Stimulated activated CD4-positive, alpha-beta T cell treated with anti-CD3 and anti-CD28 coated beads, Interleukin-1b, Interleukin-23, amount 100 ng/mL, for 4 hours (primary cell): ENCODE results near the gene KRT73.

Experiments used
- DNase-seq, 2 donors: peaks; one replicate each; pipeline ENCODE4 v3.0.0-alpha.2; 2020; ENCODE audit warnings: low read depth in 2 of 2

The KRT73 gene

DNA sequence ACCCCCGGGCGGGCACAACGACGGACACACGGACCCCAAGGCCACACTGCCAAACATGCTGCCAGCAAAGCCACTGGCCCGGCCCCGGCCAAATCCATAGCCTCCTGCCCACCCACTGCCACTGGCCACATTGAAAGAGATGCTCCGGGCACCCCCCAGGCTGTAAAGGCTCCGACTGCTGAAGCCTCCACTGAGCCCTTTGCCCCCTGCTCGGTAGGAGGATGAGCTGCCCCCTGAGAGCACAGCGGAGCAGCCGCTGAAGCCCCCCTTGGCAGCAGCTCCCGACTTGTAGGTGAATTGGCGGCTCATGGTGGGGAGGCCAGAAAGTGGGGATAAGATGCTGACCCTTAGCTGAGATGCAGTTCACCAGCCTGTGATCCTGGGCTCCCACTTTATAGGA is at the start of gene KRT73:
TSS of gene KRT73 (minus strand) at position 344 of the 400 bp plus-strand sequence. CDS start at position 309, 35 bp downstream.
- no peak for DNase-seq

DNA sequence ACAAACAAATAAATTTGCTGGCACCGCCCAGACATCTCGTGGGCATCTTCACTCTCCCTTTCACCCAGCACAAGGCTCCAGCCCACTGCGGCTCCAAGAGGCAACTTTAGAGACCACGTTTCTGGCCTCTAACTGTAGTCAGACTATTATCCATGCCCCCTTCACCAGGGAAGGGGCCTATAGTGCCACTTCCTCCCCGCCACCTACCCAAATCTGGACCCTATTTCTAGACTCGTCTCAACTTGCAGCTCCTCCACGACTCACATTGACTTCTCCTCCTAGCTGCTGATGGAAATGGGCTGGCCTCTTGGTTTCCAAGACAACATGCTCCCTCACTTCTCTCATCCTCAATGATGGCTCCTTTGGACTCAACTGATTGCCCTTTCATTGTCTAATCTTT is 49.6 kb upstream of the KRT73 start:
- no peak for DNase-seq

DNA sequence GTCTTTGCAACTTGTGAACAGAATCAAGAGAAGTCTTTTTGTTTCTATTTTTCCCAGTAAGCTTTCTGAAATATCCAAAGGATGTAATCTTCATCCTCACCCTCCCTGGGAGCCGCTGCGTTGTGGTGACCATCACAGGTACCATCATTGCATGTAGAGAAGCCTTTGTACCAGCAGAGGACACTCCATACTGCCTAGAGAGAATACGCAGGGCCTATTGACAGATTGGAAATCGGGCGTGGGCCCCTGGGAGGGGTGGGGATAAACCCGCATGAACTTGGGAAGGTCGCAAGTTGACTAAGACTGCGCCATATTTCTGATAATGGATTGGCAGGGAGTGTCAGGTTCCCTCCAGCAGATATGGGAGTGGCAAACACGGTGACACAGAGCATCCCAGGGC is 49.1 kb upstream of the KRT73 start:
- DNase-seq = no peak

DNA sequence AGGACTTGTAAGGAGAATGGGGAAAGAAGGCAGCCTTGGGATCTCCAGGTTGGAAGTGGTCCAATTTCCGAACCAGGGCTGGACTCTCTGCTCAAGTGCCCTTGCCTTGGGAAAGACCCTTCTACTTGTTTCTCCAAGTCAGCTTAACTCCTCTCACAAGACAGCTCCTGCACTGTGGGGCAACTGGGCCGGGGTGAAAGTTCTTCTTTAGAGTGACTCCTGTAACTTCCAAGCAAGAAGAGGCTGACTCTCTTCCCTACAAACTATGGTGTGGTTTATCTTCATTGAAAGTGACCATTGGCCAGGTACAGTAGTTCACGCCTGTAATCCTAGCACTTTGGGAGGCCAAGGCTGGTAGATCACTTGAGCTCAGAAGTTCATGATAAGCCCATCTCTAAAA is 48.1 kb upstream of the KRT73 start:
- DNase-seq = no peak

DNA sequence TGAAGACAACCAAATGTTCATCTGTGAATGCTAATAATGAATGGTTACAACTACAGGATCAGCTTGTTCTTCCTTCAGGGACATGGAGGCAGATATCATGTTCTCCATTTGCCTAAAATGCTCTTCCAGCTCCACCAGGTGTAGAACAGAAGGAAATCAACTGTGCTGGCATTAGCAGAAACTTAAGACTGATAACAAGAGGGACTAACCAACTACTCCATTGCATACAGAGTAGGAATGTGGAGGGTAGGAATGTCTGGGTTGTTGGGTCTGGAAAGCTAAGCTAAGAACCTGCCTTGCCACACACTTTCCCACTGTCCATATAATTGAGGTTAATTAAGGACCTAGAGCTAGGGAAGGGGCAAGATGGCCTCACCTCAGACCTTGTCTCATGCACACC is 45.1 kb upstream of the KRT73 start:
- DNase-seq = no peak

DNA sequence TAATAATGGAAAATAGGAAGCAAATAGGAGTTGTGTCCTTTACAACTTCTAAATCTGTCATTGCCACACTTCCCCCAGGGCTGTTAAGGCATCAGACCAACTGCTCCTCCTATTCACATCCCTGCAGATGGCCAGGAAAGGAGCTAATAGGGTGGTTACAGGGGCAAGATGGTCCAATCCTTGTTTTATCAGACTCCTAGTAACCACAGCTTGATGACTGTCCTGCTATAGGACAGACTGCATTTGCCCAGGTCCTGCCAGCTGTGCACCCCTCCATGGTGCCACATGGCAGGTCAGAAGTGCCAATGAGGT is 44.5 kb upstream of the KRT73 start:
- no peak for DNase-seq

DNA sequence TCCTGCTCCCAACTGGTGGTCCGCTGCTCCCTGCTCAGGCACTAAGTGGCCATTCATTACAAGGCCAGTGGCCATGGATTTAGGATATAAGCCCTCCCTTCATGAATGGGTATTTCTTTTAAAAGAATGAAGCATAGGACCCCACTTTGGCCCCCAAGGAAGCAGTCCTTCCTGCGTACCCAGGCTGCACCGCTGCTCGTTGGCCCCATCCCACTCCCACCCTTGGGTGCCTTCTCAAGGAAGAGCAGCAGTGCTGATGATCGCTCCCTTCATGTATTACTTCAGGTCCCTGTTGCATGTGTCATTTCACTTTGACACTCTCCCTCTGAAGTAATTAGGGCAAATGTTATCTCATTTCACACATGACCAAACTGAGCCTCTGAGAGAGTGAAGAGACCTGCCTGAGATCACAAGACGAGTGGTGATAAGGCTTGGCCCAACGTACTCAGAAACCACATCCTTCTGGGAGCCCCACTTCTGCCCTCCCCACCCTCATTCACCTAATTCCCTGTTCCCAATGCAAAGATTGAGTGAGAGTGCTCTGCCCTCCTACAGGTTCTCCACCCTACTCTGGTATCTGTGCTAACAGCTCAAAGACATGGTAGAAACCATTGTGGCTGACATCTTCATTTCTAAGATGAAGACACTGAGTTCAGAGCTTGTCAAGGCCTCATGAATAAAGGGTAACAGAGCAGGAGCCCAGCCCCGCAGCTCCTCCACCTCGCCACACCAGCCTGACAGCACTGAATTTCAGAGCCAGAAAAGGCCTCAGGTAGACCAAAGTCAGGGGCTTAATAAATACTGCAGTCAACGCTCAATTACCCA is 43.9 kb upstream of the KRT73 start:
- no peak for DNase-seq

DNA sequence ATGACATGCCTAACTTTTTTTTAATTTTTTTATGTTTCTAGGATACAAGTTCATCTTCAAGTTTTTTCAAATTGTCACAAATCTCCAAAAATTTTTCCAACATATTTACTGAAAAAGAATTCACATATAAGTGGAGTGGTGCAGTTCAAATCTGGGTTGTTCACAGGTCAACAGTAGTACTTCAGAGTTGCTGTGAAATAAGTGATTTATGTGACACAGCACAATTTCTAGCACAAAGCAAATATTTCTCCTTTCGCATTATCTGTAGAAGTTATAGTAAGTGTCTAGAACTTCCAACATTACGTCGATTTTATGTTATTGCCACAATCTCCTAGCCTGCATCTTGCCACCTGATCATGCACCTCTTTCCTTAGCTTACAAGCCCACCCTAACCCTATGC is 43.3 kb upstream of the KRT73 start:
- DNase-seq = no peak

DNA sequence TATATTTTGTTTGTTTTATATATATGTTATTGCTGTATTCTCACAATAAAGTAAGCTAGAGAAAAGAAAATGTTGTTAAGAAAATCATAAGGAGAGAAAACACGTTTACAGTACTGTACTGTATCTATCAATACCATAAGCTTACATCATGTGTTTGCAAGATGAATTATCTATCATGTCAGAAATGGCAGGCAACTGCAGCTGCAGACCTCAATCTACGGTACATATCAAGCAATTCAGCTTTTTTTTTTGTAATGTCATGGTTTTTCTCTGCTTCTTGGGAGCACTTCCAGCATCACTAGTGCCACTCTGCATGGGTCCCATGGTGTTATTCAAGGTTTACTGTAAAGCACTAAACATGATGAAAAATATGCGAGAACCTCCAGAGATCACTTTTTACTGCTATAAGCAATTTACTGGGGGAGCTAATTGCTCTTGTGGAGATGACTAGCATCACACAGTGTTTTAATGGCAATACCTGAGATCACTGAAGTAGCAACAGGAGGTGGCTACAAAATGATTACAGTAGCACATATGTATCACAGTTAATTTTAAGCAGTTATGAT is 42.7 kb upstream of the KRT73 start:
- no peak for DNase-seq

DNA sequence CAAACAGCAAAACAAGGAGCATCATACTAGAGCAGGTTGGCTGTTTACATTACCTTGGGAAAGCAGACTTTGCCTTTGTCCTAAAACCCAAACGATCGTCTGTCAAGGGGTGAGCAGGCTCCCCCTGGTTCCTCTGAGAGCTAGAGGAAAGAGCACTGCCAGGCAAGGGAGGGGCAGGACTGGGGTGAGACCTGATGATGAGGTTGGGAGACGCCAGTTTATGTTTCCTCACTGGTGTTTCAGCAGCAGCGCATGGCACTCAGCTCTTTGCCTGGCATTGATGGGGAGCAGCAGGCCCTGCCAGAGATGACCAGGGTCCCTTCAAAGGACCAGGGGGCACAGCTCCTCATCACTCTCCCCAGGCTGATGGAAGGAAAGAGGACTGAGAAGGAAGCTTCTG is 41.6 kb upstream of the KRT73 start:
- DNase-seq = no peak

DNA sequence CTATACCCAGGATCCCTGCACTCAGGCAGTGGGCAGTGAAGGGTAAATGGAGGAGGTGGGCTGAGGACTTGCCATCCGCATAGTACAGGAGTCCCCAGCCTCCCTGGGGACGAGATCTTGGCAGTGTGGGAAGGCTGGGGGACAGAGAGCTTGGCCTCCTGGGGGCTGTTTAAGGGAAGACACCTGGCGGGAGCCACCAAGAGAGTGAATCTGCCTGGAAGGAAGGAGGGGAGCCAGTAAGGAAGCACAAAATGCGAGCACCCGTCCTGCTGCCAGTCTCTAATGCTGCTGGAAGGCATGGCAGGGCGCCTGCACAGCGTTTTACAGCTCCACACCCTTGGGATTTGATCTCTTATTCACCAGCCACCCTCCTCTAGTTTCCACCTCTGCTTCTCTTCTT is 41.0 kb upstream of the KRT73 start:
- DNase-seq = no peak

DNA sequence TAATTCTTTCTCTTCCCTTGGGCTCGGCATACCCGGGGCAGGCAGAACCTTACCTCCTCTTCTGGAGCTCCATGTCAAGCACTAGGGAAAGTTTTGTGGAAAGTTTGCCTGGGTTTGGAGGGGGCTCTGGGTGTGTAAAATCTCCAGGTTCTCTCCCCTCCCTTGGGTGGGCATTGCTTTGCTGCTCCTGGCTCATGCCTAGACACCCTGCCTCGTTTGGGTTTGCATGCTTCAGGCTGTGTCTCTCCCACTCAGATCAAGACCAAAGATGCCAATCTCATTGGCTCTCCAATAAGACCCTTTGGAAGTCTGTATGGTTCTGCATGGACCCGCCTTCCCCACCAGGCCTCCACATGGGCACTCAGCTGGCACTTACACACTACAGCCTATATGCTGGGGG is 39.8 kb upstream of the KRT73 start:
- no peak for DNase-seq

DNA sequence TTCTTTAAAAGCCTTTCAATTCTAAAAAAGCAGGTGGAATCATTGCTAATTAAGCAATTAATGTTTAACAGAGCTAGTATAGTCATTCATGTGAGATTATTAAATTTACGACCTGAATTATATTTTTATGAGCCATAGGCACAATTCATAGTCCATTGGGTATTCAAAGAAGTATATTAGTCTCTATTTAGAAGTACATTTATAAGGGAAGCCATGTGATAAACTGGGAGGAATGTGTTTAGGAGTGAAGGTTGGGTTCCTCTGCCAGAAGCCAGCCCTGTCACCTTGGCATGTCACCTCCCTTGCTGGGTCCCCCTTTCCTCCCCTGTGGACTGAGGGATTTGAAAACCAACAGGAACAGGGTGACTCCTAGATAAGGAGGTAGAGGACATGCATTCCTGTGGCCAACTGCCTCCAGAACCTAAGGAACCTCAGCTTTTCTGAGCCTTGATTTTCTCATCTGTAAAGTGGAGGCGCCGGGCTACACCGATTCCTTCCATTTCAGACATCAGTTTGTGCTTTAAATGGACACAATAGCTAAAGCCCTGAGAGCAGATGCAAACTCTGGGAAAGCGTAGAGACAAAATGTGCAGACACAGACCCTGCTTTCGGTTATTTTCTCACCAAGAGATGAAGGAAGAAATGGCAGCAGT is 39.0 kb upstream of the KRT73 start:
- no peak for DNase-seq

DNA sequence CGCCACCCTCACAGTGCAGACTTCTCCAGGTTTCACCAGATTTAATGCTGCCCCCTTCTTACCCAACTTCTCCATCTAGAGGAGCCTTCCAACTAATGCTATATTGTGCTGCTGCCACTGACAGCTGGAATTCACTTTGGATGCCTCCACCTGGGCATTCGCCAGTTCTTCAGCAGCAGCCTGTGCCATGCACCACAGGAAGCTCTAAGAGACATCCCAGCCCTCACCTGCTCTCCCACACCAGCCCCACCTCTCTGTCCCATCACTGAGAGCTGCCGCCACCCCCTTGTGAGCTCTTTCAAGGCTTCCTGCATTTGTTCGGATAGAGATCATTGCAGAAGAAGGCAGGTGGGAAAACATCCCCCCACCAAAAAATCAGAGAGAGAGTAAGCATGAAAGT is 38.3 kb upstream of the KRT73 start:
- DNase-seq = no peak

DNA sequence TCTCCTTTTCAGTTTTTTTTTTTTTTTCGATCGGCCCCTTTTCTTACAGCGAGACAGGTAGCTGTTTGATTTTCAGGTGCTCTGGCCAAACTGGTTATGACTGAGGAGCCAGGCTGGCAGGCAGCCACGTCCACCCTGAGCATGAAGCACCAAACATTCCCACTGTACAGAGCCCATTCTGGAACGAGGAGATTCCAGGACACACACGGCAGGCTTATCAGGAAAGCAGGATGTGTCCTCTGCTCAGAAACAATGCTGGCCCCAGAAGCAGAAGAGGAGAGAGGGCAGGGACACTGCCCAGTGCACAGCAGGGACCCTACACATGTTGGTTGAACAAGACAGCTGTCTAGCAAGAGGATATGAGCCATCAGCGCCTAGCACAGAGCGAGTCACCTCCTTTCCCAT is 37.4 kb upstream of the KRT73 start:
- DNase-seq = no peak

DNA sequence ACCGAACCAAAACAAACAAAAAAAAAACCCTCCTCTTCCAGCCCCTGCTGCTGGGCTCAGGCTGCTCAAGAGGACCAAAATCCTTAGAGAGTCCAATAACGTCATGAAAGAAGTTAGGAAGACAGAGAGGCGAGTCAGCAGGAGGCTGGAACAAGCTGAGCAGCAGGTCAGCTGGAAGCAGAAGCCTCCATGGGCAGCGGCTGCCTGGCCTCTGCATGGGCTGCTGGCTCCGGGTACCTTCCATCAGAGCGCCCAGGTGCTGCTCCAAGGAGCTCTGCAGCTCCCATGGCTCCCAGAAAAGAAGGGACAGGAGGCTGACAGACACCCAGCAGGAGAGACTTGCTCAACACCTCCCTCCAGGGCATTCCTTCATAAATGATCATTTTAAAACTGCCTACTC is 36.9 kb upstream of the KRT73 start:
- DNase-seq = no peak

DNA sequence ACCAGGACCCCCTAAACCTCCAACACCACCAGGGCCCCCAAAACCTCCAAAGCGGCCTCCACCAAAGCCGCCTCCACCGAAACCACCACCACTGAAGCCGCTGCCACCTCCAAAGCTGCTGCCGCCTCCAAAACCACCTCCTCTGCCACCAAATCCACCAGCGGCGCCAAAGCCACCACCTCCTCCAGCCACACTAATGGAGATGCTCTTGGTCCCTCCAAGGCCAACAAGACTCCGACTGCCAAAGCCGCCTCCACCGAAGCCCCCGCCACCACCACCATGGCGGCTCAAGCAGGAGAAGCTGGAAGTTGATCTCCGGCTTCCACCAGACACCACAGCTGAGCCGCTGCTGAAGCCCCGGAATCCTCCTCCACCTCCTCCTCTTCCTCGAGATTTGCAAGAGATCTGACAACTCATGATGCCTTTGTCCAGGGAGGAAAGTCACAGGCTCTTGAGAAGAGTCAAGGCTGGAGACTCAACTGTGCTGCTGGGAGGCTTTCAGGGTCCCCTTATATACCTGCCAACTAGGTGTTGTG is 33.4 kb upstream of the KRT73 start, which contains the start of gene KRT2:
TSS of gene KRT2 (minus strand) at position 486 of the 536 bp plus-strand sequence. CDS start at position 417, 69 bp downstream.
- no peak for DNase-seq

DNA sequence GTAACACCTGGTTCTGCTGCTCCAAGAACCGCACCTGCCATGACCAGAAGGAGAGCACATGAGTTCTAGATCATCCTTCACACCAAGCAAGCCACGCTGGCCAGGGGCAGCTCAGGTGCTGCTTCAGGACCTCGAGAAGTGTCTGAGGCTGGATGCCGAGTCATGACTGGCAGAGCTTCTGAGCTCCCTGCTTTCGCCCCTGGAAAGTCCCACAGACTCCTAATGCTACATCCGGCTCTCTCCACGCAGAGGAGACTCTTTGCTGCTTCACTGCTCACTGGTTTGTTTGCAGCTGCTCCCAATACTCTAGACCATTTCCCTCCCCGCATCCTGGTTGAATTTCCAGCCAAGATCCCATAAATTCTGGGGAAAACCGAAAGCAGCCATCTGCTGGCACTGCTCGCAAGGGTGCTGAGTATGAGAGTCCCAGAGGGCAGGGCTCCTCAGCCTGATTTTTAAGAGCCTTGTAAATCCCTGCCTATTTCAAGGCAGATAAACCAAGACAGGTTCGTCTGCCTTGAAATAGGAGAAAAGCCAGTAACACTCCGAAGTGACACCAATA is 32.2 kb upstream of the KRT73 start:
- DNase-seq = no peak

DNA sequence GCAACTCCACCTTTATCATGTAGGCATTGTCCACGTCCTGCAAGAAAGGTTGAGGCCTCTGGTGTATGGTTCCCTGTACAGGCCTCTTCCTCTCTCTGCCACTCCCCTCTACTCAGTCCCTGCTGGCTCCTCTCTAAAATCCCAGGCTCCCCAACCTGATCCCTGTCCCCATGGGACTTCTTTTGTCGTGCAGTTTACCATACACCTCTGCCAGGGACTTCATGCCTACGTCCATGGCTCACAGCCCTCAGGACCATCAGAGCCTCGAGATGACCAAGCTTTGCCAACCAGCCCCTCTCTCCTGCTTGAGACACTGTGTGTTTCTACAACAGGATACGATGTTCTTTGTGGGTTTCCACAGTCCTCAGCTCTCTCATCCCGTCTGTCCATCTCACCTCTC is 30.7 kb upstream of the KRT73 start:
- no peak for DNase-seq

DNA sequence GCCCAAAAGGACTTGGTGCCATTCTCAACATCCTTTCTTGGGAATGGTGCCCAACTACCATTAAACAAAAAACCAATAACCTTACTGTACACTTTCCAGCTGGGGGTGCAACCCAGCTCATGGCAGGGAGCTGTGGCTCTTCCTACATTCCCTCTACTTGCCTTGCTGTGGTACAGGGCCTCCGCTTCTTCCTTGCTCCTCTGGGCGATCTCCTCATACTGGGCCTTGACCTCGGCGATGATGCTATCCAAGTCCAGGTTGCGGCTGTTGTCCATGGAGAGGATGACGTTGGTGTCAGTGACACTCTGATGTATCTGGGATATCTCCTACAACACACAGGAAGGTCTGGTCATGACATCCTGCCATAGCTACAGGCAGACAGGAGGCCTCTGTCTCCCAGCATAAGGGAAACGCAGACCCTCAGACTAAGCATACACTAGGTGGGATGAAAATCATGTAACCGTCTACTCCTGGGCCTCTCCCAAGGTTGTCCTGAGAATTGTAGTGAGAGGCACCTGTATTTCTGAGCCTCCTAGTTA is 29.7 kb upstream of the KRT73 start:
- no peak for DNase-seq

DNA sequence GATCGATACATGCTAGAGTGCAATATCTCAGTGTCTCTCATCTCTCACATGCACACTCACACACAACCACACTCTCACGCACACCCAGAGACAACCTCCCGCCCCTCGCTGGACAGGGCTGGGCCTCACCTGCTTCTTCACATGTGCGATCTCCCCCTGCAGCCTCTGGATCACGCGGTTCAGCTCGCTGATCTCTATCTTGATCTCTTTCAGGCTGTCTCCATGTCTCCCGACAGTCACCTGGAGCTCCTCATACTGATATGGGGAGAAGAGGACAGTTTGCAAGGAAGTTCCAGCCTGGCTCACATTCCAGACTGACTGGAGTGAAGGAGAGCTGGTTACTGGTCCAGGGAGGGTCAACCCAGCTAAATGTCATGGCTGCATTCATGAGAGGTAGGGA is 29.2 kb upstream of the KRT73 start:
- DNase-seq = no peak

DNA sequence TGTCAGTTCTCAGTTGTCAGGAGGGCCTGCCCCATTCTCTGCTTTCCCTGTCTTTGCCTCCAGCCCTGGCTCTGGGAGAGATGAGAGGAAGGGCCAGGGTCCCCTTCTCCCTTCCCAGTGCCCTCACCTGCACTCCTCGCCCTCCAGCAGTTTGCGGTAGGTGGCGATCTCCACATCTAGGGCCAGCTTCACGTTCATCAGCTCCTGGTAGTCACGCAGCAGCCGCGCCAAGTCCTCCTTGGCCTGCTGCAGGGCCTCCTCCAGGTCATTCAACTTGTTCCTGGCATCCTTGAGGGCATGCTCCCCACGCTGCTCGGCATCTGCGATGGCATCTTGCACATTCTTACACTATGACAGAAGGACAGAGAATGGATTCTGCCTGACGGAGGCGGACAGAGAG is 28.3 kb upstream of the KRT73 start:
- DNase-seq = no peak
